K562 (cell line): ENCODE data around the gene DLG4. TPM values are rescaled to one million over a fixed set of nuclear protein-coding genes. Genes with fewer than 3 reads are reported as not detected.
A peak's percentile ranks its signal among the peaks of the same experiment; 100 is the strongest.

ENCODE experiments used
- BMI1 ChIP-seq: fragments of 150-350 bp; IDR thresholded peaks from 2 replicates; pipeline ENCODE4 v1.6.1; 2014; ENCODE audit warnings: low read length
- CCAR2 ChIP-seq: fragments of 200-400 bp; formaldehyde crosslinking; IDR thresholded peaks from 2 replicates; pipeline ENCODE4 v1.6.1; 2017; ENCODE audit warnings: mild to moderate bottlenecking, low read depth, low read length
- CHD1 ChIP-seq: fragments of 200-600 bp; sonication (generic); IDR thresholded peaks from one replicate; pipeline ENCODE4 v1.6.1; 2012; ENCODE audit warnings: mild to moderate bottlenecking, moderate library complexity, low read length, inconsistent platforms
- CREB1 ChIP-seq, 2 experiments: sonication (generic) in 1 of 2; formaldehyde crosslinking in 1 of 2; IDR thresholded peaks; 2 replicates each; pipeline versions ENCODE4 v1.6.1 to v1.8.0; 2012 to 2022; ENCODE audit warnings: inconsistent platforms in 1 of 2, mild to moderate bottlenecking in 1 of 2, missing genetic modification reagents in 1 of 2, moderate library complexity in 1 of 2
- DEAF1 ChIP-seq: fragments of 450-650 bp; formaldehyde crosslinking; IDR thresholded peaks from 2 replicates; pipeline ENCODE4 v1.4.0; 2020; ENCODE audit warnings: mild to moderate bottlenecking, moderate library complexity
- EZH2 ChIP-seq: IDR thresholded peaks from 2 replicates; pipeline ENCODE4 v1.6.1; 2012; ENCODE audit warnings: low read depth, mild to moderate bottlenecking, inconsistent platforms, low read length, borderline replicate concordance
- FUS ChIP-seq: fragments of 200-400 bp; formaldehyde crosslinking; optimal IDR thresholded peaks from 2 replicates; pipeline ENCODE3; 2017; ENCODE audit warnings: low read depth, low read length
- MAFF ChIP-seq: IDR thresholded peaks from 2 replicates; pipeline ENCODE4 v1.6.1; 2012; ENCODE audit warnings: low read length, improper control_type of control experiment
- MAX ChIP-seq: sonication (generic); formaldehyde crosslinking; IDR thresholded peaks from 2 replicates; pipeline ENCODE4 v1.9.0; 2022; ENCODE audit warnings: mild to moderate bottlenecking, missing genetic modification reagents
- THRAP3 ChIP-seq: fragments of 450-650 bp; IDR thresholded peaks from 2 replicates; pipeline ENCODE4 v1.6.1; 2016; ENCODE audit warnings: mild to moderate bottlenecking, inconsistent platforms, borderline replicate concordance
- TRIM24 ChIP-seq, 2 experiments: fragments of 450-650 bp; IDR thresholded peaks; 2 replicates each; pipeline ENCODE4 v1.6.1; 2016
- ZNF124 ChIP-seq: sonication (generic); formaldehyde crosslinking; IDR thresholded peaks from 2 replicates; pipeline ENCODE4 v1.8.1; 2022; ENCODE audit warnings: missing genetic modification reagents
- ZNF232 ChIP-seq: sonication (generic); formaldehyde crosslinking; IDR thresholded peaks from 2 replicates; pipeline ENCODE4 v1.8.0; 2022; ENCODE audit warnings: mild to moderate bottlenecking, missing genetic modification reagents
- ZNF408 ChIP-seq: fragments of 250-450 bp; sonication (Bioruptor Pico); IDR thresholded peaks from 2 replicates; pipeline ENCODE4 v1.4.0; 2020; ENCODE audit warnings: low read depth, mild to moderate bottlenecking, moderate library complexity
- ZNF449 ChIP-seq: fragments of 250-450 bp; sonication (Bioruptor Pico); IDR thresholded peaks from 2 replicates; pipeline ENCODE4 v1.8.0; 2022; ENCODE audit warnings: moderate library complexity, mild to moderate bottlenecking, inconsistent platforms
- ZZZ3 ChIP-seq: fragments of 450-650 bp; IDR thresholded peaks from 2 replicates; pipeline ENCODE4 v1.6.1; 2016; ENCODE audit warnings: antibody characterized with exemption, mild to moderate bottlenecking, moderate library complexity
- polyA plus RNA-seq, 8 experiments: library from polyadenylated mRNA; depleted of rRNA in 4 of 8; stranded (reverse) in 5 of 8; unstranded in 3 of 8; fragments of >200 nt; fragmentation: Nextera tagmentation in 2 of 8; fragmentation: Illumina TruSeq in 1 of 8; extraction: Ambion mirVana in 2 of 8; extraction: Trizol in 1 of 8; gene quantifications; 2 replicates each; pipeline versions ENCODE4 v1.2.1 to v1.2.3, GENCODE V29; 2011 to 2014; ENCODE audit warnings: inconsistent platforms in 1 of 8, missing spikeins in 1 of 8
- total RNA-seq, 7 experiments: library from RNA; depleted of rRNA in 6 of 7; stranded (reverse); fragments of >200 nt in 6 of 7; fragmentation: Illumina TruSeq in 2 of 7; extraction: Trizol in 2 of 7; gene quantifications; 2 replicates each; pipeline versions ENCODE4 v1.2.1 to v1.2.3, GENCODE V29; 2011 to 2021; ENCODE audit warnings: low replicate concordance in 1 of 7
- TF ChIP-seq, protein P1 (sequence below), 2 experiments: fragments of 450-650 bp in 1 of 2; sonication (generic) in 1 of 2; formaldehyde crosslinking; conservative IDR thresholded peaks; 2 replicates each; pipeline versions ENCODE4 v1.4.0 to v1.8.1; 2020 to 2022; ENCODE audit warnings: mild to moderate bottlenecking in 1 of 2, missing genetic modification reagents in 1 of 2
- TF ChIP-seq, protein P2 (sequence below), 2 experiments: fragments of 150-350 bp in 1 of 2; IDR thresholded peaks; 2 replicates each; pipeline ENCODE4 v1.6.1; 2012 to 2016; ENCODE audit warnings: low read depth in 2 of 2, low read length in 2 of 2, mild to moderate bottlenecking in 1 of 2, moderate library complexity in 1 of 2
- TF ChIP-seq, protein P3 (sequence below): IDR thresholded peaks from 2 replicates; pipeline ENCODE4 v1.6.1; 2011; ENCODE audit not compliant: insufficient read length; ENCODE audit errors: extremely low read depth

Gene DLG4
- total and polyA plus RNA-seq, 9 of the 15 experiments (the other 6 are each of a cell fraction or from before 2014, with no cell fraction given): 0.03 to 12.0 (median 4.1) TPM

- TF ChIP-seq, protein P1, sequence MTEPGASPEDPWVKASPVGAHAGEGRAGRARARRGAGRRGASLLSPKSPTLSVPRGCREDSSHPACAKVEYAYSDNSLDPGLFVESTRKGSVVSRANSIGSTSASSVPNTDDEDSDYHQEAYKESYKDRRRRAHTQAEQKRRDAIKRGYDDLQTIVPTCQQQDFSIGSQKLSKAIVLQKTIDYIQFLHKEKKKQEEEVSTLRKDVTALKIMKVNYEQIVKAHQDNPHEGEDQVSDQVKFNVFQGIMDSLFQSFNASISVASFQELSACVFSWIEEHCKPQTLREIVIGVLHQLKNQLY (CRISPR knock-in tag; conservative IDR thresholded peaks at IDR 0.05): no peak
- TF ChIP-seq ZNF124 (CRISPR knock-in tag): no peak
- TF ChIP-seq ZNF449 (CRISPR knock-in tag): no peak
- TF ChIP-seq FUS: no peak
- TF ChIP-seq EZH2: no peak
- TF ChIP-seq ZNF232 (CRISPR knock-in tag): no peak
- no peak for TF ChIP-seq THRAP3
- no peak for TF ChIP-seq BMI1
- TF ChIP-seq, protein P2, sequence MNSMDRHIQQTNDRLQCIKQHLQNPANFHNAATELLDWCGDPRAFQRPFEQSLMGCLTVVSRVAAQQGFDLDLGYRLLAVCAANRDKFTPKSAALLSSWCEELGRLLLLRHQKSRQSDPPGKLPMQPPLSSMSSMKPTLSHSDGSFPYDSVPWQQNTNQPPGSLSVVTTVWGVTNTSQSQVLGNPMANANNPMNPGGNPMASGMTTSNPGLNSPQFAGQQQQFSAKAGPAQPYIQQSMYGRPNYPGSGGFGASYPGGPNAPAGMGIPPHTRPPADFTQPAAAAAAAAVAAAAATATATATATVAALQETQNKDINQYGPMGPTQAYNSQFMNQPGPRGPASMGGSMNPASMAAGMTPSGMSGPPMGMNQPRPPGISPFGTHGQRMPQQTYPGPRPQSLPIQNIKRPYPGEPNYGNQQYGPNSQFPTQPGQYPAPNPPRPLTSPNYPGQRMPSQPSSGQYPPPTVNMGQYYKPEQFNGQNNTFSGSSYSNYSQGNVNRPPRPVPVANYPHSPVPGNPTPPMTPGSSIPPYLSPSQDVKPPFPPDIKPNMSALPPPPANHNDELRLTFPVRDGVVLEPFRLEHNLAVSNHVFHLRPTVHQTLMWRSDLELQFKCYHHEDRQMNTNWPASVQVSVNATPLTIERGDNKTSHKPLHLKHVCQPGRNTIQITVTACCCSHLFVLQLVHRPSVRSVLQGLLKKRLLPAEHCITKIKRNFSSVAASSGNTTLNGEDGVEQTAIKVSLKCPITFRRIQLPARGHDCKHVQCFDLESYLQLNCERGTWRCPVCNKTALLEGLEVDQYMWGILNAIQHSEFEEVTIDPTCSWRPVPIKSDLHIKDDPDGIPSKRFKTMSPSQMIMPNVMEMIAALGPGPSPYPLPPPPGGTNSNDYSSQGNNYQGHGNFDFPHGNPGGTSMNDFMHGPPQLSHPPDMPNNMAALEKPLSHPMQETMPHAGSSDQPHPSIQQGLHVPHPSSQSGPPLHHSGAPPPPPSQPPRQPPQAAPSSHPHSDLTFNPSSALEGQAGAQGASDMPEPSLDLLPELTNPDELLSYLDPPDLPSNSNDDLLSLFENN (IDR thresholded peaks at IDR 0.05; ENCODE audit: low read depth in 2 of 2, low read length in 2 of 2): no peak
- no peak for TF ChIP-seq TRIM24 (IDR thresholded peaks at IDR 0.05)
- peak; percentile 4; the same call in 1 of the 2 replicates for TF ChIP-seq MAX
- TF ChIP-seq CCAR2: no peak
- TF ChIP-seq ZZZ3: no peak
- TF ChIP-seq CREB1 (IDR thresholded peaks at IDR 0.05): 0 out of 2 replicates have a peak, but pooled peaks have one; percentile 33
- TF ChIP-seq CREB1 (CRISPR knock-in tag; IDR thresholded peaks at IDR 0.05): peak; percentile 47; the same call in 1 of the 2 replicates
- no peak for TF ChIP-seq DEAF1
- TF ChIP-seq CHD1: peak; percentile 81
- TF ChIP-seq, protein P3, sequence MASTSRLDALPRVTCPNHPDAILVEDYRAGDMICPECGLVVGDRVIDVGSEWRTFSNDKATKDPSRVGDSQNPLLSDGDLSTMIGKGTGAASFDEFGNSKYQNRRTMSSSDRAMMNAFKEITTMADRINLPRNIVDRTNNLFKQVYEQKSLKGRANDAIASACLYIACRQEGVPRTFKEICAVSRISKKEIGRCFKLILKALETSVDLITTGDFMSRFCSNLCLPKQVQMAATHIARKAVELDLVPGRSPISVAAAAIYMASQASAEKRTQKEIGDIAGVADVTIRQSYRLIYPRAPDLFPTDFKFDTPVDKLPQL: no peak
- TF ChIP-seq MAFF: no peak
- no peak for TF ChIP-seq ZNF408
Observed at GRCh38 chr17:7219812-7220592, at the start of gene DLG4, which contains the start of gene ACADVL (continued).
